PC-3 (cell line): ENCODE results near the gene EIF3M. TPM values are rescaled to one million over a fixed set of nuclear protein-coding genes. Genes with fewer than 3 reads are reported as not detected.
A peak's percentile ranks its signal among the peaks of the same experiment; 100 is the strongest.

Experiments
- ATAC-seq: fragments of 200-7000 bp; cut with Tn5 transposase; 2 replicates; pipeline ENCODE4 v1.9.1; 2020; ENCODE audit warnings: mild to moderate bottlenecking, moderate library complexity
- BruUV-seq: library from RNA; stranded (reverse); fragments of 400-500 nt; replicated peaks from 2 replicates; lab custom pipeline; 2021; lab: Mats Ljungman, UMichigan
- CTCF ChIA-PET: fragments of 300-600 bp; sonication (Branson Sonifier 250); formaldehyde crosslinking; loops from one replicate; lab custom pipeline; 2022; ENCODE audit warnings: antibody characterized with exemption; lab: Charles Lee
- POLR2A ChIA-PET: fragments of 300-600 bp; sonication (Branson Sonifier 250); formaldehyde crosslinking; loops from one replicate; lab custom pipeline; 2022; ENCODE audit warnings: antibody characterized with exemption; ENCODE audit not compliant: unreplicated experiment; lab: Charles Lee
- DNase-seq: peaks from one replicate; pipeline ENCODE4 v3.0.0-alpha.2; 2015
- H2AFZ ChIP-seq: fragments of 300-600 bp; sonication (generic); 2 replicates; pipeline ENCODE4 v1.6.0; 2016; ENCODE audit warnings: antibody characterized with exemption, low read length
- H3F3A ChIP-seq: fragments of 300-600 bp; sonication (generic); one replicate; pipeline ENCODE4 v1.6.0; 2017; ENCODE audit warnings: antibody characterized with exemption, low read length, control low read depth, mild to moderate bottlenecking; ENCODE audit not compliant: unreplicated experiment
- H3K27ac ChIP-seq: fragments of 300-600 bp; sonication (generic); 2 replicates; pipeline ENCODE4 v1.5.1; 2016; ENCODE audit warnings: mild to moderate bottlenecking, low read length
- H3K27me3 ChIP-seq: fragments of 300-600 bp; sonication (generic); 2 replicates; pipeline ENCODE4 v1.6.1; 2016; ENCODE audit warnings: low read length, mixed read lengths
- H3K36me3 ChIP-seq: fragments of 300-600 bp; sonication (generic); 2 replicates; pipeline ENCODE4 v1.6.1; 2016; ENCODE audit warnings: low read depth, mixed run types, low read length, mixed read lengths
- H3K4me1 ChIP-seq: fragments of 300-600 bp; sonication (generic); 2 replicates; pipeline ENCODE4 v1.5.1; 2016; ENCODE audit warnings: low read length; ENCODE audit not compliant: insufficient read depth
- H3K4me2 ChIP-seq: fragments of 300-600 bp; sonication (generic); 2 replicates; pipeline ENCODE4 v1.6.0; 2016; ENCODE audit warnings: low read length
- H3K4me3 ChIP-seq: fragments of 300-600 bp; sonication (generic); 2 replicates; pipeline ENCODE4 v1.5.1; 2016; ENCODE audit warnings: mild to moderate bottlenecking, low read length, mixed read lengths
- H3K79me2 ChIP-seq: fragments of 300-600 bp; sonication (generic); 2 replicates; pipeline ENCODE4 v1.6.1; 2017; ENCODE audit warnings: low read length, mixed read lengths
- H3K9ac ChIP-seq: fragments of 300-600 bp; sonication (generic); 2 replicates; pipeline ENCODE4 v1.6.0; 2016; ENCODE audit warnings: mild to moderate bottlenecking, low read length
- H3K9me2 ChIP-seq: fragments of 300-600 bp; sonication (generic); replicated peaks from 2 replicates; pipeline ENCODE4 v1.6.1; 2016; ENCODE audit warnings: mixed run types, low read length, mixed read lengths
- H3K9me3 ChIP-seq: fragments of 300-600 bp; sonication (generic); 2 replicates; pipeline ENCODE4 v1.6.1; 2016; ENCODE audit warnings: low read length, mixed read lengths
- H4K20me1 ChIP-seq: fragments of 300-600 bp; sonication (generic); 2 replicates; pipeline ENCODE4 v1.6.1; 2016; ENCODE audit warnings: low read length, mixed read lengths
- EZH2 ChIP-seq: fragments of 300-600 bp; sonication (generic); IDR thresholded peaks from one replicate; pipeline ENCODE4 v1.6.1; 2017; ENCODE audit warnings: antibody characterized with exemption, mild to moderate bottlenecking, low read length; ENCODE audit not compliant: unreplicated experiment
- EZH2phosphoT487 ChIP-seq: fragments of 300-600 bp; sonication (generic); IDR thresholded peaks from 2 replicates; pipeline ENCODE4 v1.6.1; 2018; ENCODE audit warnings: mild to moderate bottlenecking, antibody characterized with exemption, low read length, borderline replicate concordance
- intact Hi-C: fragments of 100-400 bp; cut with micrococcal nuclease; formaldehyde crosslinking; loops from 2 replicates; pipeline ENCODE4 v1.9.0; 2023
- total RNA-seq: library from RNA; depleted of rRNA; stranded (reverse); fragments of >200 nt; gene quantifications from 2 replicates; pipeline ENCODE4 v1.2.3, GENCODE V29; 2014
- TF ChIP-seq, protein P1 (sequence below): fragments of 300-600 bp; sonication (generic); conservative IDR thresholded peaks from 2 replicates; pipeline ENCODE4 v1.5.1; 2017; ENCODE audit warnings: antibody characterized with exemption, low read depth, mild to moderate bottlenecking, low read length

Gene EIF3M
- total RNA-seq, 1 experiment from 2014 or later = 369 TPM

DNA sequence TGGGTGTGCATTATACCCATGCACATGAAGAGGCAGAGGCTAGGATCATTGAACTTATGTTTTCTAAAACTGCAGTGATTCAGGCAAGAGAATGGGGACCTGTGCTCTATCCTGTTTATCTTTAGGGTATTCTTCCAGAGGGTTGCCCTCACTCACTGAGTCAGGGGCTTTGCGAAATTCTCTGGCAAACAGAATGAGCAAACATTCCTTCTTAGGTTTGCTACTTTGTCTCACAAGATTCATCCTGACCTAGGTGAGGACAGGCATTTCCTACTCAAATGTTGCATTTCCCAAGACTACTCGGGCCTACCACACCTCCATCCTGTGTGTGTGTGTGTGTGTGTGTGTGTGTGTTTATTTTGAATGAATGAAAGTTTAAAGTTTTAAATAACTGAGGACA is 2.7 kb upstream of the EIF3M start:
- intact Hi-C loops = loop anchor here (5.0 kb wide), 1 partner anchor 74 kb away; no protein-coding TSS in a partner anchor
- Histone ChIP-seq H3K9ac (no peak overlapping the region), H3K36me3 (0 out of 2 replicates have a peak, but pooled peaks cover 3% of the 10 kb centered on the region), H4K20me1 (peaks cover 15% of the 10 kb centered on the region), H3F3A (no peaks in the 10 kb centered on the region), H3K79me2 (peaks cover 24% of the 10 kb centered on the region), H2AFZ (peak overlapping the region; percentile 28; the same call in 1 of the 2 replicates), H3K27me3 (no peaks in the 10 kb centered on the region), H3K4me3 (no peak overlapping the region), H3K9me2 (no peaks in the 10 kb centered on the region), H3K4me1 (peaks cover 30% of the 10 kb centered on the region), H3K4me2 (peak overlapping the region; percentile 31), H3K27ac (peak overlapping the region; percentile 32), H3K9me3 (no peaks in the 10 kb centered on the region)
- CTCF ChIA-PET = no interaction called here
- no TSS peak for BruUV-seq
- POLR2A ChIA-PET = no interaction called here
- TF ChIP-seq EZH2phosphoT487 (no peak), EZH2 (no peak)
- TF ChIP-seq, protein P1, sequence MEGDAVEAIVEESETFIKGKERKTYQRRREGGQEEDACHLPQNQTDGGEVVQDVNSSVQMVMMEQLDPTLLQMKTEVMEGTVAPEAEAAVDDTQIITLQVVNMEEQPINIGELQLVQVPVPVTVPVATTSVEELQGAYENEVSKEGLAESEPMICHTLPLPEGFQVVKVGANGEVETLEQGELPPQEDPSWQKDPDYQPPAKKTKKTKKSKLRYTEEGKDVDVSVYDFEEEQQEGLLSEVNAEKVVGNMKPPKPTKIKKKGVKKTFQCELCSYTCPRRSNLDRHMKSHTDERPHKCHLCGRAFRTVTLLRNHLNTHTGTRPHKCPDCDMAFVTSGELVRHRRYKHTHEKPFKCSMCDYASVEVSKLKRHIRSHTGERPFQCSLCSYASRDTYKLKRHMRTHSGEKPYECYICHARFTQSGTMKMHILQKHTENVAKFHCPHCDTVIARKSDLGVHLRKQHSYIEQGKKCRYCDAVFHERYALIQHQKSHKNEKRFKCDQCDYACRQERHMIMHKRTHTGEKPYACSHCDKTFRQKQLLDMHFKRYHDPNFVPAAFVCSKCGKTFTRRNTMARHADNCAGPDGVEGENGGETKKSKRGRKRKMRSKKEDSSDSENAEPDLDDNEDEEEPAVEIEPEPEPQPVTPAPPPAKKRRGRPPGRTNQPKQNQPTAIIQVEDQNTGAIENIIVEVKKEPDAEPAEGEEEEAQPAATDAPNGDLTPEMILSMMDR = no peak
- DNase-seq (peak; percentile 80), ATAC-seq (no peak)

DNA sequence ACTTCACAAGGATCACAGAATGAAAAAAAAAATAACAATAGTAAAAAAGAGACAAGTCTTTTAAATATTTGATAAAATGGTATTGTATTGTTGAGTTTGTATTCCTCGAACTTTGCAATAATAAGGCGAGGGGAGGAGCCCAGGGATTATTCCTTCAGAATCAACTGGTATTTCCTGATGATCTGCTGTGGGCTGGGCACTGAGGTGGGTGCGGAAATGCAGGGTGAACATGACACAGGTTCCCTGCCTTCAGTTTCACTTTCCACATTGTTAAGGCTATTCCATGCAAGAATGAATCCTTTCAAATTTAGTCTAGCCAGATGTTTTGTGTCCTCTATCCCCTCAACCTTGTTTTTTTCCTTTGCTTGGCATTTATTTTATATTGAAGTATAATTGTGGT is 2.1 kb upstream of the EIF3M start:
- H3K4me2 ChIP-seq = peak overlapping the region; percentile 31
- no peaks in the 10 kb centered on the region for H3K27me3 ChIP-seq
- peaks cover 21% of the 10 kb centered on the region for H4K20me1 ChIP-seq
- no TSS peak for BruUV-seq
- no peak overlapping the region for H3K9ac ChIP-seq
- TF ChIP-seq EZH2phosphoT487 = no peak
- no peak for TF ChIP-seq EZH2
- TF ChIP-seq, protein P1 = no peak
- H2AFZ ChIP-seq = peak overlapping the region; percentile 28
- 0 out of 2 replicates have a peak, but pooled peaks cover 6% of the 10 kb centered on the region for H3K36me3 ChIP-seq
- CTCF ChIA-PET = no interaction called here
- peaks cover 30% of the 10 kb centered on the region for H3K79me2 ChIP-seq
- ATAC-seq (no peak), DNase-seq (peak; percentile 43)
- H3K9me3 ChIP-seq = no peaks in the 10 kb centered on the region
- POLR2A ChIA-PET = no interaction called here
- no peaks in the 10 kb centered on the region for H3F3A ChIP-seq
- peaks cover 35% of the 10 kb centered on the region for H3K4me1 ChIP-seq
- H3K9me2 ChIP-seq = no peaks in the 10 kb centered on the region
- peak overlapping the region; percentile 32 for H3K27ac ChIP-seq
- H3K4me3 ChIP-seq = no peak overlapping the region
- intact Hi-C loops = loop anchor here (5.0 kb wide), 1 partner anchor 74 kb away; no protein-coding TSS in a partner anchor

DNA sequence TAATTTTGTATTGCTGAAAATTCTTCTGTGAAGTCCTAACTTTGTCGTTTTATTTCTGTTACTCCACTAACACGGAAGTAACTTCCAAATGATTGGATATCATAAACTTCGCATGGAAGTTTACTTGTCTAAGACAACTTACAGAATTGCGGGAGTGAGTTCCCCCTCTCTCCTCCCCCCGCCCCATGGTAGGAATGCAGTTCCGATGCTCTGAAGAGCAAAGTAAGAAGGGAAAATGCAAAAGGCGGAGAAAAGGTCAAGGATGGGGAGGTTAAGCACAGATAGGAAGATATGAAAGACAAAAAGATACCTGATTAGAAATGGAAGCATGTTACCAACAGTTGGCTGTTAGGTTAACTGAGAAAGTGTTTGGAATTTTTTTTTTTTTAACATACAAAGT is 1.3 kb downstream of the EIF3M start:
- Histone ChIP-seq H3K27ac (no peak overlapping the region), H3K4me3 (peak overlapping the region; percentile 87), H3K4me2 (peak overlapping the region; percentile 96), H3K9ac (peak overlapping the region; percentile 100), H3K4me1 (peaks cover 39% of the 10 kb centered on the region), H4K20me1 (peaks cover 42% of the 10 kb centered on the region), H3F3A (no peaks in the 10 kb centered on the region), H3K79me2 (peaks cover 64% of the 10 kb centered on the region), H3K27me3 (no peaks in the 10 kb centered on the region), H3K9me2 (no peaks in the 10 kb centered on the region), H3K9me3 (no peaks in the 10 kb centered on the region), H2AFZ (no peak overlapping the region), H3K36me3 (peaks cover 30% of the 10 kb centered on the region)
- DNase-seq = peak; percentile 7
- ATAC-seq = no peak
- TF ChIP-seq EZH2phosphoT487 (no peak), EZH2 (no peak)
- TF ChIP-seq, protein P1 = no peak
- POLR2A ChIA-PET = no interaction called here
- BruUV-seq = TSS peak; percentile 43
- intact Hi-C loops = loop anchor here (2.0 to 5.0 kb wide), 2 partner anchors 78 to 122 kb away; no protein-coding TSS in a partner anchor
- CTCF ChIA-PET = no interaction called here
